GM06990 (cell line): ENCODE results near the gene FADS1.

Source experiments
- DNase-seq: peaks from one replicate; pipeline ENCODE4 v3.0.0-alpha.2; 2011; ENCODE audit not compliant: insufficient read length; ENCODE audit errors: extremely low read depth
- H3K27me3 ChIP-seq: replicated peaks from 2 replicates; pipeline ENCODE4 v1.6.0; 2011; ENCODE audit warnings: low read length; ENCODE audit not compliant: control insufficient read depth, insufficient read depth
- H3K36me3 ChIP-seq: 2 replicates; pipeline ENCODE4 v1.5.1; 2011; ENCODE audit warnings: low read length; ENCODE audit not compliant: control insufficient read depth, insufficient read depth
- H3K4me3 ChIP-seq: replicated peaks from 2 replicates; pipeline ENCODE4 v1.5.1; 2011; ENCODE audit warnings: low read depth, mild to moderate bottlenecking, control low read depth, low read length
- CTCF ChIP-seq: IDR thresholded peaks from 2 replicates; pipeline ENCODE4 v1.5.1; 2011; ENCODE audit warnings: low read length, control low read depth, mild to moderate bottlenecking, inconsistent platforms; ENCODE audit not compliant: insufficient read depth, poor library complexity, severe bottlenecking

The FADS1 gene

GRCh38 chr11:61766353-61766841, 50.4 kb downstream of the FADS1 start:
- Histone ChIP-seq H3K27me3 (no peaks in the 10 kb centered on the region), H3K36me3 (no peaks in the 10 kb centered on the region), H3K4me3 (no peak overlapping the region)
- no peak for TF ChIP-seq CTCF
- no peak for DNase-seq

- H3K27me3 ChIP-seq, result no peaks in the 10 kb centered on the region
Observed at GRCh38 chr11:61765550-61766253, 51.1 kb downstream of the FADS1 start.

GRCh38 chr11:61764606-61765260, 52.1 kb downstream of the FADS1 start:
- Histone ChIP-seq H3K27me3 (no peaks in the 10 kb centered on the region), H3K4me3 (no peak overlapping the region), H3K36me3 (no peaks in the 10 kb centered on the region)
- no peak for TF ChIP-seq CTCF
- DNase-seq, result no peak

More at GRCh38 chr11:61765550-61766253, 51.1 kb downstream of the FADS1 start:
- H3K4me3 ChIP-seq, result no peak overlapping the region
- no peak for DNase-seq
- H3K36me3 ChIP-seq, result no peaks in the 10 kb centered on the region
- TF ChIP-seq CTCF, result no peak

GRCh38 chr11:61763930-61764605, 52.7 kb downstream of the FADS1 start:
- TF ChIP-seq CTCF, result no peak
- no peak for DNase-seq
- no peaks in the 10 kb centered on the region for H3K36me3 ChIP-seq
- no peaks in the 10 kb centered on the region for H3K27me3 ChIP-seq
- H3K4me3 ChIP-seq, result no peak overlapping the region

DNA sequence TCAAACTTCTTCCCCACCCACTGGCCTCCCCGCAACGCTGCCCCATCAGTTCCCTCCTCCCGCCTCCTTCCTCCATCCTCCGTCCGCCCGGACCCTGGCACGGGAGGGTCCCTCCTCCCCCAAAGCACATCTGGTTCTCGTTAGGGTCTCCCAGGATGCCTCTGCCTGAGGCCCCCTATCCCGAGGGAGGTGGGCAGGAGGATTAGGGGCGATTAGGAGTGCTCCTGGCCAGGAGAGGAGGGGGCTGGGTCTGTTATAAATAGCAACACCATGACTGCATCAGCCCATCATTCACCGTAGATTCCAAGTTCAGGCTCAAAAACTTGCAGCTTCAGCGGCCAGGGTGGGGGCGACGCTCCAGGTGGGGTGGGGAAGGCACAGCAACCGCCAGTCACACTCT, 54.0 kb downstream of the FADS1 start:
- no peaks in the 10 kb centered on the region for H3K36me3 ChIP-seq
- DNase-seq, result no peak
- H3K4me3 ChIP-seq, result no peak overlapping the region
- H3K27me3 ChIP-seq, result no peaks in the 10 kb centered on the region
- no peak for TF ChIP-seq CTCF
